Adipose tissue (tissue), 3 donors: ENCODE results near the gene TTC39C. TPM values are rescaled to one million over a fixed set of nuclear protein-coding genes. Genes with fewer than 3 reads are reported as not detected.
"Not testable (repeated sequence)": the region's sequence is repeated elsewhere in the genome, so short reads cannot be mapped to it uniquely, and the experiment has no call there.

Experiments used
- H3K27ac ChIP-seq: one replicate; pipeline ENCODE4 v1.5.1; 2013; ENCODE audit warnings: low read depth, low read length
- WGBS, 3 donors: extraction: QIAGEN DNeasy Blood & Tissue Kit; methylation state at CpG; one replicate each; pipeline ENCODE4 v1.1.7; 2013; 5-methylcytosine and 5-hydroxymethylcytosine counted together
- polyA plus RNA-seq, 3 donors: library from polyadenylated mRNA; stranded (reverse); fragments of 200-250 nt; gene quantifications; one replicate each; pipeline ENCODE4 v1.2.3, GENCODE V29; 2013
- donor health status: healthy with polysubstance abuse.
- donor health status: Bipolar disorder and iron deficiency.
- donor health status: healthy.

TTC39C gene
- polyA plus RNA-seq, 3 donors = 9.6 to 27.2 (median 20.7) TPM

- WGBS, 3 donors = 75 to 97% (median 80%) methylated on average over 8 of the region's 8 CpGs
- H3K27ac ChIP-seq = no peak overlapping the region
Measured at GRCh38 chr18:24064391-24065100, 50.0 kb downstream of the TTC39C start.

GRCh38 chr18:24065906-24066305 is 51.4 kb downstream of the TTC39C start:
- WGBS, 3 donors = 67 to 95% (median 71%) methylated on average over 2 of the region's 2 CpGs
- no peak overlapping the region for H3K27ac ChIP-seq

GRCh38 chr18:24068945-24069693 is 54.6 kb downstream of the TTC39C start:
- H3K27ac ChIP-seq = no peak overlapping the region
- 52 to 81% (median 71%) methylated on average over 7 of the region's 7 CpGs for WGBS, 3 donors

GRCh38 chr18:24071029-24071428 is 56.5 kb downstream of the TTC39C start:
- 51 to 94% (median 93%) methylated on average over 9 of the region's 9 CpGs for WGBS, 3 donors
- H3K27ac ChIP-seq = no peak overlapping the region

GRCh38 chr18:24071779-24072178 is 57.2 kb downstream of the TTC39C start:
- H3K27ac ChIP-seq = no peak overlapping the region

- H3K27ac ChIP-seq = no peak overlapping the region
- WGBS, 3 donors = 97 to 100% (median 98%) methylated on average over 1 of the region's 1 CpG
Measured at GRCh38 chr18:24072743-24073142, 58.2 kb downstream of the TTC39C start.

- H3K27ac ChIP-seq = no peak overlapping the region
Measured at GRCh38 chr18:24073791-24074190, 59.2 kb downstream of the TTC39C start.

GRCh38 chr18:24074757-24075156 is 60.2 kb downstream of the TTC39C start:
- 96 to 98% (median 98%) methylated on average over 3 of the region's 4 CpGs for WGBS, 3 donors
- not testable (repeated sequence) for H3K27ac ChIP-seq

GRCh38 chr18:24075767-24076597 is 61.4 kb downstream of the TTC39C start:
- WGBS, 3 donors = 45 to 65% (median 51%) methylated on average over 13 of the region's 13 CpGs

GRCh38 chr18:24076950-24077349 is 62.4 kb downstream of the TTC39C start:
- H3K27ac ChIP-seq = no peak overlapping the region
- 86 to 92% (median 89%) methylated on average over 10 of the region's 10 CpGs for WGBS, 3 donors

More at GRCh38 chr18:24075767-24076597, 61.4 kb downstream of the TTC39C start:
- peak overlapping the region; percentile 24 for H3K27ac ChIP-seq

- no peak overlapping the region for H3K27ac ChIP-seq
- 71 to 83% (median 80%) methylated on average over 7 of the region's 7 CpGs for WGBS, 3 donors
Measured at GRCh38 chr18:24078391-24078790, 63.8 kb downstream of the TTC39C start.

GRCh38 chr18:24080861-24081260 is 66.3 kb downstream of the TTC39C start:
- WGBS, 3 donors = 91 to 95% (median 95%) methylated on average over 7 of the region's 7 CpGs
- no peak overlapping the region for H3K27ac ChIP-seq

GRCh38 chr18:24083550-24083949 is 69.0 kb downstream of the TTC39C start:
- 88 to 92% (median 91%) methylated on average over 3 of the region's 3 CpGs for WGBS, 3 donors
- H3K27ac ChIP-seq = no peak overlapping the region

- WGBS, 3 donors = 75 to 78% (median 75%) methylated on average over 5 of the region's 5 CpGs
- no peak overlapping the region for H3K27ac ChIP-seq
Measured at GRCh38 chr18:24086082-24086481, 71.5 kb downstream of the TTC39C start.

- H3K27ac ChIP-seq = no peak overlapping the region
- 57 to 61% (median 60%) methylated on average over 4 of the region's 4 CpGs for WGBS, 3 donors
Measured at GRCh38 chr18:24089076-24089475, 74.5 kb downstream of the TTC39C start.

GRCh38 chr18:24089515-24090337 is 75.2 kb downstream of the TTC39C start:
- WGBS, 3 donors = 68 to 77% (median 72%) methylated on average over 4 of the region's 4 CpGs
- H3K27ac ChIP-seq = no peak overlapping the region

- 96 to 98% (median 97%) methylated on average over 13 of the region's 13 CpGs for WGBS, 3 donors
- H3K27ac ChIP-seq = no peak overlapping the region
Measured at GRCh38 chr18:24090876-24091275, 76.3 kb downstream of the TTC39C start.

- H3K27ac ChIP-seq = no peak overlapping the region
Measured at GRCh38 chr18:24094561-24094960, 80.0 kb downstream of the TTC39C start.
